ENCODE measurements around the gene PPP6R3.
A peak's percentile ranks its signal among the peaks of the same experiment; 100 is the strongest.

Gene PPP6R3

DNA sequence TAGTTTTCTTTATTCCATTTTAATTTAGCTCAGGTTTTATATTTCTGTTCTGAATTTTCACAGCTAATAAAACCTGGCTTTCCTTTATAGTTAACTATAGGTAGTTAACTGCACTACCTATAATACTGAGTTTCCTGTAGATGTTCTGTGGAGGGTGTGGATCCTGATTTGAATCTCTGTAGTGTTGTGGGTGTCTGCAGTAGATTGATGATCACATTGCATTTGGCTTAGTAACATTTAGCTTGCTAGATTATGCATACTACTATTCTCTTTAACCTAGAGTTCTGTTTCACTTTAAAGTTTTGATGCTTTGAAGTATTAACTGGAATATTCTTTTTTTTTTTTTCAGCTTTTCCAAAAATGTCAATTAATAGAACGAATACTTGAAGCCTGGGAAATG lies 110.1 kb downstream of the PPP6R3 start:
- DNase-seq: no peak

DNA sequence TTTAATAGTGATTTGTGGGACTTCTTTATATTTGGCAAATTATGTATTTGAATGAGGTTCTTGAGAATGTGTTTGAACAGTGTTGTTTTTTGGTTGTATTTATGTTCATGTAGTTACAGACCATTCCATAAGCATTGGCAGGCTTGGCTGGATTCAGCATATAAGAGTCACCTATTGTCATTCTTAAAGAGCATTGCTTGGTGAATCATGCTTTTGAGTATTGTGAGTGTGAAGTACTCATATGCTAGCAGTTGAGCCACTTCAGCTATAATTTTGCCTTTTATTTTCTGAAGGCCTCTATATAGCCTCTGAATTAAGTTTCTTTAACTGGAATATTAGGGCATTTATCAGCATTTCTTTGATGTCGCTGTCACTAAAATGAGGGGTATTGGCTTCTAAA lies 113.8 kb downstream of the PPP6R3 start:
- DNase-seq: no peak

DNA sequence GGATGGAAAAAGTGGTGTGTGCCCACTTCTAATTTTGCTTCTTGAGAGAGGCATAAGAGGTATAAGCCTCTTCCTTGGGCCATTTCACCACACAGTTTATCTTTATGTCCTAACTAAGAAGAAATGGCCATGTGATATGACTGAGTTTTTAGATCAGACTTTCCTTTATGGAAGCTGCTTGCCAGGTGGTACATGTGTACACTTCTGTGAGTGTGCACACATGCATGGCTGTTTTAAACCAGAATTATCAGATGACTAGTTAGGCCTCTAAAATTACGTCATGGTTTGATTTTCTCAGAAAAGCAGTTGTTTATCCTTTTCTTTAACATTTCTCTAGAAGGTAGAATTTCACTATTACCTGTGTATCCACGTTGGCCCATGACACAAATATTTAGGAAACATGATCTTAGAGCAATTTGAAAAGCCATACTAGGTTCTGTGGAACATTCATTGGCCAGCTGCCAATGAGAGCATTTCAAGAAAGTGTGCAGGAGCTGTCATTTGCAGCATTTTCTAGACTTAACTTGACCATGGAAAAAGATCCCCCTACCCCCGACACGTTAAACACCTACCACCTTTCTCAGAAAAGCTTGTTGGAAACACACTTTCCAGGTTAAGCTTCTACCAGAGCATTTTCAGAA lies 114.6 kb downstream of the PPP6R3 start:
- DNase-seq: no peak

GRCh38 chr11:68579455-68579854 lies 118.9 kb downstream of the PPP6R3 start:
- DNase-seq: no peak

GRCh38 chr11:68581439-68581838 lies 120.9 kb downstream of the PPP6R3 start:
- no peak for DNase-seq

GRCh38 chr11:68581901-68582300 lies 121.3 kb downstream of the PPP6R3 start:
- DNase-seq: no peak

GRCh38 chr11:68582416-68583040 lies 122.0 kb downstream of the PPP6R3 start:
- no peak for DNase-seq

DNA sequence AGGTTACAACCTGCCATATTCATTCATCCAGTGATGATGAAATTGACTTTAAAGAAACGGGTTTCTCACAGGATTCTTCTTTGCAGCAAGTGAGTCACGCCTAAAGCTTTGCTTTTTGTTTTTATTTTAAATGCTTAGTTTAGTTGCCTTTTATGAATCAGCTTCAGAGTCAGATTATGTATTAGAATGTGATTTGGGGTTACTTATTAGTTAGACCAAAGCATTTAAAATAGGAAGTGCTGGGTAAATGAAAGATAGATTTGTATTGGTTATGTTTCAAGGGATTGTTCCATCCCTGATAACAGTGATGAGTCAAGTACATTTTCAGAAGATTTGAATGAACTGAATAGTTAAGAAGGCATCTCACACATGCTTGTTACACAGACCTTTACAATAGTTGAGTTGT lies 122.5 kb downstream of the PPP6R3 start:
- DNase-seq: no peak

GRCh38 chr11:68584097-68584496 lies 123.5 kb downstream of the PPP6R3 start:
- peak; percentile 82 for DNase-seq

DNA sequence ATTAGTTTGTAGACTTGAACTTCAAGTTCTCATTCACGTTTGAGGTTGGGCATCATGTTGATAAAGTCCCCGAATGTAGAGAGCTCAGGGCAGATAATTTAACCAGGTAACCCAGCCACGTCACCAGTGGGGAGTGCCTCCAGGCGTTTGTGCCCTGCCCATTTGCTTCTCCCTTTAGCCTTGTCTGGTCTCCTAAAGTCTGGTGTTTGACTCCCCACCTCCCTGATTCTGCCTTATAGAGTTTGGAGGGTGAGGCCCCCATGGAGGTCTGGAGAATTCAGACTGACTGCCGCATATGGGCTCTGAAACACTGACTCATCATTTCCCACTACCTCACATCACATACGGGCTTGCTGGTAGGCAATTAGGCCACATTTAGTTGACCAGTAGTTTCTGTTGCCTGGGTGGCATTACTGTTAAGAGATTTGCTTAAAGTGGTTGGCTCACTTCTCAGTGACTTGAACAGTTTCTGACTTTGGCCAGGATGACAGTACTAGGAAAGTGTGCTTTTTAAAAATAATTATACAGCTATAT lies 124.5 kb downstream of the PPP6R3 start:
- no peak for DNase-seq

GRCh38 chr11:68589547-68590216 lies 129.1 kb downstream of the PPP6R3 start:
- DNase-seq: no peak

DNA sequence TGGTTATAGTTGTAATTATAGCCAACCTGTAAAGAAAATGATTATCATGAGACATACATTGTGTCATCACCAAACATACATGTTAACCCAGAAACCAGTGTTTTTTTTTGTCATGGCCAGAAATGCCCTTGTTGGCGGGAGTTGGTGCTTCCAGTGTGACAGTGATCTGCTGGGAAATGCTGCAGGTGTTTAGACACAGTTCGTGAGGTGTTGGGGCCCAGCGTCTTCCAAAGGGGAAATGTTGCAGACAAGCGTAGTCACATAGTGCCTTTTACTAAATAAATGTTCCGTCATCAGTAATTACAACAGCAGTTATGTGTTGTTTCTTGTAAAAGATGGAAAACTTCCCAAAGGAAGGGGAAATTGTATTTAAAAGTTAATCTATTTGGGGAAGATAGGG lies 131.2 kb downstream of the PPP6R3 start:
- no peak for DNase-seq

GRCh38 chr11:68593441-68593840 lies 132.9 kb downstream of the PPP6R3 start:
- no peak for DNase-seq

DNA sequence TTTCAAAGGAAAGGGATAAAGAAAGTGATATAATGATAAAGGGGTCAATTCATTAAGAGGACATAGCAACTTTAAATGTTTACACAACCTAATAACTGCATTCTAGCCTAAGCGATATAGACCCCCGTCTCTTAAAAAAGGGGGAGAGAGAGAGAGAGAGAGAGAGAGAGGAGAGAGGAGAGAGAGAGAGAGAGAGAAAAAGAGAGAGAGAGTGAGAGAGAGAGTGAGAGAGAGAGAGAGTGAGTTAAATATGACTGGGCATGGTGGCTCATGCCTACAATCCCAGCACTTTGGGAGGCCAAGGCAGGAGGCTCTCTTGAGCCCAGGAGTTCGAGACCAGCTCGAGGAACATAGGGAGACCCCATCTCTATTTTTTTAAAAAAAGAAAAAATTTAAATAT lies 133.6 kb downstream of the PPP6R3 start:
- DNase-seq: no peak

DNA sequence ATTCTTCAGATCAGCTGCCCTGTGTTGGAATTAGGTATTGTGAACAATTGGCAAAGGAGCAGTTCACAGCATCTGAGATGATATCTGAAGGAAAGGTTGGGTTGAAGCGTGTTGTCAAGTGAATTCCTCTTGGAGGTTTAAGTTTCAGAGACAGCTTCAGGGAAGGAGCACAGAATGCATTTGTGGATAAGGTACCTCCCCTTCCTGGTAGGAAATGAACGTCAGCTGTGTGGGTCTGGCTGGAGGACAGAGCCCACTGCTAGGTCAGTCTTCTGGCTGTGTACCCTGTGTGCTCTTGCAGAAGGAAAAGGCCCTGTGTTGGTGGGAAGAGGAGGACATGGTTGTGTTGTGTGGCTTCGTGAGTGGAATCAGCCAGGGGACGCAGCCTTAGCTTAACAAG lies 135.7 kb downstream of the PPP6R3 start:
- DNase-seq: no peak

DNA sequence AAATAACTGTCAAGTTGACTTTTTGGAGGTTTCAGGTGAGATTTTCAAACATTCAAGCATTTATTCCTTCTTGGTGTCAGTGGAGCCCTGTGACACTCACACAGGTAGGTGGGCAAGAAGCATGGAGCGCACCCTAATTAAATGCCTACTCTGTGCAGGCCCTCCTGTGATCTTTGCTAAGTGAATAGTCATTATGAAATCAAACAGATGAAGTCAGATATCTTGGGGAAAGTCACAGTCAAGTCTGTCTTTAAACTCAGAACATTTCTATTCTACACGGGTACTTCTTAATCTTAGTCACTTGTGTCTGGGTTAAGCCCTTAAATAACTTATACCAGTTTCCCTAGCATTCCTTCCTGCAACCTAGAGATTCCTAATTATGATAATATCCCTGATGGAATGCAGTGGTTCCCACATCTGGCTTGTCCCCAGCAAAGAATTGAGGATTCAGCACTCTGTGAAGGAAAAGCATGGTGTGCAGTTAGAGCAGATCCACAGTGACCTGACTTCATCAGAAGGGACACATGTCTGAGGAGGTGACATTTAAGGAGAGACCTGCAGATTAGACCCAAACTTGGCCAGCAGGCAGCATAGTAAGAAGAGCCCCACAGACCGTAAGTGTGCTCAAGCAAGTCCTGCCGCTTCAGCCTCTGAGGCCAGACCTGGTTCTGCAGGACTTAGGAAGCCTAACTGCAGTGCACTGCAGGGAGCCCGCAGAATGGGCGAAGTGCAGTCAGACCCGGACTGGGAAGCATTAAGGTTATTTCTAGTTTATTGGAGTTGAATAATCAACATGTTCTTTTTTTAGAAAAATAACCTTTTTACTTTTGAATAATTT lies 138.5 kb downstream of the PPP6R3 start:
- no peak for DNase-seq

- no peak for DNase-seq
These were observed 140.6 kb downstream of the PPP6R3 start for GRCh38 chr11:68601147-68601546.

- no peak for DNase-seq
These were observed 149.2 kb downstream of the PPP6R3 start for GRCh38 chr11:68609761-68610160.

DNA sequence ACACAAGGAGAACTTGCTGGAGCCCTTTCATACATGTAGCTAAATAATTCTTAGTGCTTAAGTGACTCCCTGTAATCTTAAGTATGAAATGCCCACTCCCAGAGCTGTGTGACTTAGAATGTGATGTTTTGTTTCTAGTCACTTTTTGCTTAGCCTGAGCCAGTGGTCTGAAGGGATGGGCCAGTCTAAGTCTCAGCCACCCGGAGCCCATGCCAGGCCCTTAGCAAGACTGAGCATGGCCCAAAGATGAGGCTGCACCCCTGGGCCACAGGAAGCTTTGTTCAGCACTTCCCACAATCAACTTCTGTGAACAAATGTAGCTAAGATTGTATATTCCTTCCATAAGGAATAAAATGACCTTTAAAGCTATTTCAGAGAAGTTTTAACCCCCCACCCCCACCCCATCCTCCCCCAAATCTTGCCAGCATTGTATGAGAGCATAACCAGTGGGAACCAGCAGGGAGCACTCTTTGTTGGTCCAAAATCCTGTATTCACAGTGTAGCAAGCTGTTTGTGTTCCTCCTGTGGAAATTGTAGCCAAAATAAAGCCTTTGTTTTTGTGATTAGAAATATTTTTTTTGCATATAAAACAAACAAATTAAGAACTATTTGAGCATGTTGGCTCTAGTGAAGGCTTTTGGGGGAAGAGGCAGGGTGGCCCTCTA lies 150.0 kb downstream of the PPP6R3 start:
- no peak for DNase-seq

DNA sequence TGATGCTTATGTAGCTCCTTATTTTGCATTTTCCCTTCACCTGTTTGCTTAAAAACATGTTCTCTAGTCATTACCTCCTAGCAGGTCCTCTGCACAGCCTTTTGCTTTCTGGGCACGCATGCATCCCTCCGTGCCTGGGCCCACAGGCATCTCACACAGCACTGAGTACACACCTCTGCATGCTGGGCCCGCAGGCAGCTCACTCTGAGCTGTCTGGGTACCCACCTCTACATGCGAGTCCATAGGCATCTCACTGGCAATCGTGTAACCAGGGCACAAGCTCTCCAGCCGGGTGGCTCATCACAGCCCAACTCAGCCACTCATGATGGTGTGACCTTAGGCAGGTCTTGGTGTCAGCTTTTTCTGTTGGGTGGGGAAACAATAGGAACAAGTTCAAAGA lies 155.1 kb downstream of the PPP6R3 start:
- DNase-seq: no peak

DNA sequence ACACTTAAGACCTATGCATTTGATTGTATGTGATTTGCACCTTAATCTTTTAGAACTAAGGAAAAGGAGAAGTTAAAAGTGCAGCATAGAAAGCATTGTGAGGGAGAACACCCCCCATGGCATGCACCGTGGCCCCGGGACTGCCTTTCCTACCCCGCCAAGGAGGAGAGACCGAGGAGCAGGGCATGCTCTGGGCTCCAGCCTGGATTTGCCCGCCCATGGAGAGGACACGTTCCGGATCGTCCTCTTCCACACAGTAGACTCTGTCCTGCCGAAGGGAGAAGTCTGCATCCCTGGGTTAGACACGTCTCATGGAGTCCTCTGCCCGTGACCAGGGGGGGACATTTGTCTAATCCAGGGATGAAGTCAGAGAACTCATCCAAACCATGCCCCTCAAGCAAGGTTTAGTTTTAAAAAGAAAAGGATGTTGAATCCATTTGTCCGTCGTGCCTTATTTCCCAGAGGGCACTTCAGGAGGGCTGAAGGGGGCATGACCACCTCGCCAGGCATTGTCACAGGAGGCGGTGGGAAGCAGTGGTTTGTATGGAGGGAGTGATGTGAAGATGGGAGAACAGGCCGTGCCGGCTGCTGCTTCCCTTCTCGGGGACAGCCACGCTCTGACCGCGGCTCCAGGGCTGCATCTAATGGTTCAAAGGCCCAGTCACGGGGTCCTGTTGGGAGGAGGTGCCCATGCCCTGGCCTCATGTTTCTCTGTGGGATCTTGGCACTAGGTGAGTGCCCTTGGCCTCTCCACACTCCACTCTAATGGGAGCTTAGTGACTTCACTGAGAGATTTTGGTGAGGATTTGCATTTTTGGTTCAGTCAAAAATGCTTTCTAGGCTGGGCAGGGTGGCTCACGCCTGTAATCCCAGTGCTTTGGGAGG lies 157.6 kb downstream of the PPP6R3 start:
- no peak for DNase-seq

- DNase-seq: no peak
These were observed 161.3 kb downstream of the PPP6R3 start for GRCh38 chr11:68621826-68622225.
